Nephron (organoid): ENCODE results near the gene WDR13.
"Not testable (repeated sequence)": the region's sequence is repeated elsewhere in the genome, so short reads cannot be mapped to it uniquely, and the experiment has no call there.

Experiments
- H3K27ac Mint-ChIP-seq, 3 experiments: 2 replicates each; pipeline ENCODE4 v1.8.0; 2020; ENCODE audit warnings: mixed read lengths in 3 of 3, mild to moderate bottlenecking in 2 of 3, moderate library complexity in 1 of 3
- H3K27me3 Mint-ChIP-seq: 2 replicates; pipeline ENCODE4 v1.8.0; 2021; ENCODE audit warnings: low read depth, mild to moderate bottlenecking, moderate library complexity, mixed read lengths
- H3K36me3 Mint-ChIP-seq: 2 replicates; pipeline ENCODE4 v1.8.0; 2020; ENCODE audit warnings: low read depth, mixed read lengths
- H3K4me1 Mint-ChIP-seq: 2 replicates; pipeline ENCODE4 v1.8.0; 2020; ENCODE audit warnings: mixed read lengths
- H3K4me3 Mint-ChIP-seq, 3 experiments: 2 replicates each; pipeline ENCODE4 v1.8.0; 2020; ENCODE audit warnings: mild to moderate bottlenecking in 3 of 3, mixed read lengths in 3 of 3, moderate library complexity in 2 of 3
- H3K9me3 Mint-ChIP-seq: 2 replicates; pipeline ENCODE4 v1.8.0; 2020; ENCODE audit warnings: mixed read lengths
- TF ChIP-seq, protein P1 (sequence below), 3 experiments: fragments of 200-600 bp; sonication (generic); IDR thresholded peaks; one replicate each; pipeline ENCODE4 v1.5.0; 2021; ENCODE audit warnings: antibody characterized with exemption in 3 of 3; ENCODE audit not compliant: unreplicated experiment in 3 of 3

Gene WDR13

DNA sequence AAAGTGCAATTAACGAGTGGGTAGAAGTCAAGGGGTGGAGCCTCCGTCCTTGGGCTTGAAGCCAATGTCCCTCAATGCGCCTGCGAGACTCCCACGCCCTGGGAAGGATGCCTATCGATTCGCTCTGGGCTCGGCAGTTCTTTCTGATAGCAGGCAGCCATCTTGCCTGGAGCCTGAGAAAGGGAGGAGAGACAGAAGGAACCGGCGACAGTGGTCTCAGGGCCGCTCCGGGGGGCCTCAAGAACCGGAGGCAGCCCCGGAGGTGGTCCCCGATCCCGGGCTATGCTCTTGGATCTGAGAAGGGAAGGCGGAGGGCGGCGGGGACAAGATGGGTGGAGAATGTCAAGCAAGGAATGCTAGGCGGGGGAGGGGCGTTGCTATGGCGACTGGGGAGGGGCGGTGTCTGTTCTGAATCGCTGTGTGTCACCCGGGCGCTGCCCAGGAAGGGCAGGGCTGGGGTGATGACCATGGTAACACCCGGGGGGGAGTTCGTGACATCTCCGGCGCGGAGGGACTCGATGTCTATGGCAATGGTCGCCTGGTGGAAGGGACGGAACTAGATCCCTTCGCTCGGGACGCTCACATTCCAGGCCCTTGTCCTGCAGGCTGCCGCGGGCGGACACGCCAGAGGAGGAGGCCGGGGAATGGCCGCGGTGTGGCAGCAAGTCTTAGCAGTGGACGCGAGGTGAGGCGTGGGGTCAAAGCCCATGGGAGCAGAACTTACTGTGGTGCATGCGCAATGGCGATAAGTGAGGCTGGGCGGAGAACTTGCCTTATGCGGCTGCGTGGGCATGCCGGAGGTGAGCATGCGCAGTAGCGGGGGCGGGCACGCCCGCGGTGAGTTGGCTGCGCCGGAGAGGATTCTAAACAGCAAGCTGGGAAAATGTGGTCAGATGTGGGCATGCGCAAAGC lies at the start of gene WDR13:
WDR13 (plus strand) TSS at position 140 of the 912 bp plus-strand sequence; CDS start at position 645, 505 bp downstream.
- Mint-ChIP-seq H3K9me3 (peaks cover 7% of the 10 kb centered on the region), H3K36me3 (peaks cover 24% of the 10 kb centered on the region), H3K4me1 (peaks cover 11% of the 10 kb centered on the region), H3K27ac (peak within 1 kb of the TSS; percentile 99 to 100 (median 100)), H3K27me3 (no peaks in the 10 kb centered on the region), H3K4me3 (peak within 1 kb of the TSS; percentile 95 to 98 (median 97))
- TF ChIP-seq, protein P1, sequence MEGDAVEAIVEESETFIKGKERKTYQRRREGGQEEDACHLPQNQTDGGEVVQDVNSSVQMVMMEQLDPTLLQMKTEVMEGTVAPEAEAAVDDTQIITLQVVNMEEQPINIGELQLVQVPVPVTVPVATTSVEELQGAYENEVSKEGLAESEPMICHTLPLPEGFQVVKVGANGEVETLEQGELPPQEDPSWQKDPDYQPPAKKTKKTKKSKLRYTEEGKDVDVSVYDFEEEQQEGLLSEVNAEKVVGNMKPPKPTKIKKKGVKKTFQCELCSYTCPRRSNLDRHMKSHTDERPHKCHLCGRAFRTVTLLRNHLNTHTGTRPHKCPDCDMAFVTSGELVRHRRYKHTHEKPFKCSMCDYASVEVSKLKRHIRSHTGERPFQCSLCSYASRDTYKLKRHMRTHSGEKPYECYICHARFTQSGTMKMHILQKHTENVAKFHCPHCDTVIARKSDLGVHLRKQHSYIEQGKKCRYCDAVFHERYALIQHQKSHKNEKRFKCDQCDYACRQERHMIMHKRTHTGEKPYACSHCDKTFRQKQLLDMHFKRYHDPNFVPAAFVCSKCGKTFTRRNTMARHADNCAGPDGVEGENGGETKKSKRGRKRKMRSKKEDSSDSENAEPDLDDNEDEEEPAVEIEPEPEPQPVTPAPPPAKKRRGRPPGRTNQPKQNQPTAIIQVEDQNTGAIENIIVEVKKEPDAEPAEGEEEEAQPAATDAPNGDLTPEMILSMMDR (IDR thresholded peaks at IDR 0.05; ENCODE audit: unreplicated experiment in 3 of 3): no peak

DNA sequence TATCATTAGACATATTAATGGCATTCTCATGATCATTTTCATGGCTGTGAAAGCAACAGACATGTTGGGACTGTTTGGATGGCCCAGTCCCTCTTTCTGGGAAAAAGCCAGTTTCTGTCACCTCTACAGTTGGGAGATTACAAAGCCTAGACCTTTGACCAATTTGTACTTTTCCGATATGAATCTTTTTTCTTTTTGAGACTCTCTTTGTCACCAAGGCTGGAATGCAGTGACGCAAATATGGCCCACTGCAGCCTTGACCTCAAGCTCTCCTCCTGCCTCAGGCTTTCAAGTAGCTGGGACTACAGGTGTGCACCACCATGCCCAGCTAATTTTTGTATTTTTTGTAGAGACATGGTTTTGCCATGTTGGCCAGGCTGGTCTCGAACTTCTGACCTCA lies 48.4 kb upstream of the WDR13 start:
- no peaks in the 10 kb centered on the region for H3K27me3 Mint-ChIP-seq
- H3K36me3 Mint-ChIP-seq: peaks cover 33% of the 10 kb centered on the region
- H3K4me3 Mint-ChIP-seq: no peak overlapping the region
- peaks cover 5% of the 10 kb centered on the region for H3K9me3 Mint-ChIP-seq
- no peaks in the 10 kb centered on the region for H3K4me1 Mint-ChIP-seq
- TF ChIP-seq, protein P1 (IDR thresholded peaks at IDR 0.05; ENCODE audit: unreplicated experiment in 3 of 3): no peak
- no peak overlapping the region for H3K27ac Mint-ChIP-seq

DNA sequence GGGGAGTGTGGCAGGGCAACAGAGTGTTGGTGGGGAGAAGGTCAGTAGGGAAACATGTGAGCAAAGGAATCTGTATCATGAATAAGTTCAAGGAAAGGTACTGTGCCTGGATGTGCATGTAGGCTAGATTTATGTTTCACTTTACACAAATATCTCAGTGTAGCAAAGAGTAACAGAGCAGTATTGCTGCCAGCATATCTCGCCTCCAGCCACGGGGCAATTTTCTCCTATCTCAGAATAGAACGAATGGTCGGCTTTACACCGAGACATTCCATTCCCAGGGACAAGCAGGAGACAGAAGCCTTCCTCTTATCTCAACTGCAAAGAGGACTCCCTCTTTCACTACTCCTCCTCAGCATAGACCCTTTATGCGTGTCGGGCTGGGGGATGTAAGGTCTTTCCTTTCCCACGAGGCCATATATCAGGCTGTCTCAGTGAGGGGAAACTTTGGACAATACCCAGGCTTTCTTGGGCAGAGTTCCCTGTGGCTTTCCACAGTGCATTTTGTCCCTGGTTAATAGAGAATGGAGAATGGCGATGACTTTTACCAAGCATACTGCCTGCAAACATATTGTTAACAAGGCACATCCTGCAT lies 41.5 kb upstream of the WDR13 start:
- H3K4me3 Mint-ChIP-seq: peak overlapping the region in 2 of 3 experiments; percentile 1 to 18
- H3K36me3 Mint-ChIP-seq: peaks cover 26% of the 10 kb centered on the region
- H3K4me1 Mint-ChIP-seq, H3K27me3 Mint-ChIP-seq: not testable (repeated sequence)
- H3K9me3 Mint-ChIP-seq: peaks cover 11% of the 10 kb centered on the region
- H3K27ac Mint-ChIP-seq: peak overlapping the region; percentile 66 to 81 (median 76)

DNA sequence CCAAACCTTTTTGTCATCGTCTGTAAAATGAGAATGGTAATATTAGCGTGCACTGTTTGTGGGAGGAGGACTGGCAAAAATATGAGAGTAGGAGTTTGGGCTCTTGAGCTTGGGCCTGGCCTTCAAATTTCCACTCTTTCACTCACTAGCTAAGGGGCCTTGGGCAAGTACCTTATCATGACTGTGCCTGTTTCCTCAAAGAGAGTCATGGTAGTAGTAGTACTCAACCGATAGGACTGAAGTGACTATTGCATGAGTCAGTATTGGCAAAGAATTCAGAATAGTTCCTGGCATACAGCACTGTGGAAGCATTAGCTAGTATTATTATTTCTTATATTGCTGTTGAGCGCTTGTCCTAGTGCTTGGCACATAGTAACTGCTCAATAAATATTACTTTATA lies 39.0 kb upstream of the WDR13 start:
- peaks cover 5% of the 10 kb centered on the region for H3K4me1 Mint-ChIP-seq
- H3K36me3 Mint-ChIP-seq: peaks cover 34% of the 10 kb centered on the region
- peaks cover 10% of the 10 kb centered on the region for H3K9me3 Mint-ChIP-seq

DNA sequence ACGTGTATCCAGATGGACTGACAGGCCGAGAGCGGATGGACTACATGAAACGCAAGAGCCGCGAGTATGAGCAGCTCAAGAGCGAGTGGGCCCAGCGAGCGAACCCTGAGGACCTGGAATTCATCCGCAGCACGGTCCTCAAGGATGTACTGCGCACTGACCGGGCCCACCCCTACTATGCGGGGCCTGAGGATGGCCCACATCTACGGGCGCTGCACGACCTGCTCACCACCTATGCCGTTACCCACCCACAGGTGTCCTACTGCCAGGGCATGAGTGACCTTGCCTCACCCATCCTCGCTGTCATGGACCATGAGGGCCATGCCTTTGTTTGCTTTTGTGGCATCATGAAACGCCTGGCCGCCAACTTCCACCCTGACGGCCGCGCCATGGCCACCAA lies 37.7 kb upstream of the WDR13 start:
- Mint-ChIP-seq H3K4me1 (peaks cover 5% of the 10 kb centered on the region), H3K27ac (no peak overlapping the region), H3K27me3 (no peaks in the 10 kb centered on the region), H3K9me3 (peaks cover 11% of the 10 kb centered on the region), H3K36me3 (peaks cover 38% of the 10 kb centered on the region), H3K4me3 (no peak overlapping the region)
- TF ChIP-seq, protein P1 (IDR thresholded peaks at IDR 0.05; ENCODE audit: unreplicated experiment in 3 of 3): no peak

More for the DNA sequence above, 39.0 kb upstream of the WDR13 start:
- Mint-ChIP-seq H3K4me3 (no peak overlapping the region), H3K27me3 (no peaks in the 10 kb centered on the region), H3K27ac (no peak overlapping the region)
- TF ChIP-seq, protein P1 (IDR thresholded peaks at IDR 0.05; ENCODE audit: unreplicated experiment in 3 of 3): no peak

DNA sequence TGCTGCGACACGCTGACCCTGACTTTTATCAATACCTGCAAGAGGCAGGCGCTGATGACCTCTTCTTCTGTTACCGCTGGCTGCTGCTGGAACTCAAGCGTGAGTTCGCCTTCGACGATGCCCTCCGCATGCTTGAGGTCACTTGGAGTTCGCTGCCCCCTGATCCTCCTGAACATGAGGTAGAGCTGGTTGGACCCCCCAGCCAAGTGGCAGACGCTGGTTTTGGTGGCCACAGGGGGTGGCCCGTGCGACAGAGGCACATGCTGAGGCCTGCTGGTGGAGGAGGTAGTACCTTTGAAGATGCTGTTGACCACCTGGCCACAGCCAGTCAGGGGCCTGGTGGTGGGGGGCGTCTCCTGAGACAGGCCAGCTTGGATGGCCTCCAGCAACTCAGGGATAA lies 37.2 kb upstream of the WDR13 start:
- Mint-ChIP-seq H3K36me3 (peaks cover 35% of the 10 kb centered on the region), H3K4me1 (peaks cover 5% of the 10 kb centered on the region), H3K27me3 (no peaks in the 10 kb centered on the region), H3K27ac (no peak overlapping the region), H3K9me3 (peaks cover 8% of the 10 kb centered on the region), H3K4me3 (no peak overlapping the region)
- TF ChIP-seq, protein P1 (IDR thresholded peaks at IDR 0.05; ENCODE audit: unreplicated experiment in 3 of 3): no peak
